BJ (cell line): ENCODE data around the gene PPP1R1B. TPM values are rescaled to one million over a fixed set of nuclear protein-coding genes. Genes with fewer than 3 reads are reported as not detected.

Source experiments
- CTCF ChIA-PET: fragments of 350-600 bp; formaldehyde crosslinking; extraction: SDS; loops from one replicate; lab custom pipeline; 2021; ENCODE audit warnings: antibody characterized with exemption, inconsistent platforms; lab: Yijun Ruan, JAX
- POLR2A ChIA-PET: fragments of 300-600 bp; sonication (Branson Sonifier 250); formaldehyde crosslinking; extraction: SDS; loops from one replicate; lab custom pipeline; 2021; ENCODE audit warnings: antibody characterized with exemption; lab: Charles Lee
- DNase-seq: peaks from one replicate; pipeline ENCODE4 v3.0.0-alpha.2; 2011; ENCODE audit warnings: low read depth
- H3K27me3 ChIP-seq: 2 replicates; pipeline ENCODE4 v1.6.0; 2011; ENCODE audit warnings: low read length; ENCODE audit not compliant: control insufficient read depth, insufficient read depth
- H3K36me3 ChIP-seq: 2 replicates; pipeline ENCODE4 v1.5.1; 2011; ENCODE audit warnings: low read length; ENCODE audit not compliant: control insufficient read depth, insufficient read depth
- H3K4me3 ChIP-seq: 2 replicates; pipeline ENCODE4 v1.5.1; 2011; ENCODE audit warnings: low read depth, mild to moderate bottlenecking, control low read depth, low read length
- CTCF ChIP-seq: IDR thresholded peaks from 2 replicates; pipeline ENCODE4 v1.5.1; 2011; ENCODE audit warnings: low read depth, mild to moderate bottlenecking, control low read depth, inconsistent platforms, low read length, moderate library complexity; ENCODE audit not compliant: insufficient read depth
- polyA plus RNA-seq: library from polyadenylated mRNA; depleted of rRNA; stranded (reverse); fragments of >200 nt; gene quantifications from 2 replicates; pipeline ENCODE4 v1.2.3, GENCODE V29; 2011

Gene PPP1R1B
- polyA plus RNA-seq, 1 experiment = not detected

DNA sequence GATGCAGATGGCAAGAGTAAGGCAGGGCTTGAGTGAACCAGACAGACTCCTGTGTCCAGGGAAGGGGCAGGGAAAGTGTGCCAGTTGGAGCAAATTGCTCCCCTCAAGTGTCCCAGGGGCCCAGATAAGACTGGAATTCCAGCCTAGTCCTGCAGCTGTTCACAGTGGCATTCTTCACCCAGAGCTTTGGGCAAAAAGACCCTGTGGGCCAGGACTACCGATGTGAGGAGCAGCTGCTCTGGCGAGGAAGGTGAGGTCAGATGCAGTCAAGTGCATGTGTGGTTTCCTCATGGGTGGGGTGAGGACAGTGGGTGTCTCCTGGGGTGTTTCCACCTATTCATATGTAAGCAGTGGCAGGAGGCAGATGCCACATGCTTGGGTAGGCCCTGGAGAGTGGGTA lies 33.4 kb upstream of the PPP1R1B start:
- H3K27me3 ChIP-seq = peaks cover 33% of the 10 kb centered on the region
- CTCF ChIA-PET = interaction anchor here (0.7 kb wide), 1 partner anchor 32 kb away, joined by 4 read pairs; no protein-coding TSS in a partner anchor

GRCh38 chr17:39595294-39595693 lies 31.5 kb upstream of the PPP1R1B start:
- Histone ChIP-seq H3K4me3 (no peak overlapping the region), H3K27me3 (peaks cover 48% of the 10 kb centered on the region), H3K36me3 (no peaks in the 10 kb centered on the region)
- no peak for TF ChIP-seq CTCF
- ChIA-PET CTCF (no interaction called here), POLR2A (interaction anchor here (0.6 kb wide), 1 partner anchor 142 kb away, joined by 16 read pairs; no protein-coding TSS in a partner anchor)
- DNase-seq = no peak

More for the DNA sequence above, 33.4 kb upstream of the PPP1R1B start:
- POLR2A ChIA-PET = no interaction called here
- no peak for TF ChIP-seq CTCF
- no peak for DNase-seq
- H3K4me3 ChIP-seq = no peak overlapping the region
- no peaks in the 10 kb centered on the region for H3K36me3 ChIP-seq

DNA sequence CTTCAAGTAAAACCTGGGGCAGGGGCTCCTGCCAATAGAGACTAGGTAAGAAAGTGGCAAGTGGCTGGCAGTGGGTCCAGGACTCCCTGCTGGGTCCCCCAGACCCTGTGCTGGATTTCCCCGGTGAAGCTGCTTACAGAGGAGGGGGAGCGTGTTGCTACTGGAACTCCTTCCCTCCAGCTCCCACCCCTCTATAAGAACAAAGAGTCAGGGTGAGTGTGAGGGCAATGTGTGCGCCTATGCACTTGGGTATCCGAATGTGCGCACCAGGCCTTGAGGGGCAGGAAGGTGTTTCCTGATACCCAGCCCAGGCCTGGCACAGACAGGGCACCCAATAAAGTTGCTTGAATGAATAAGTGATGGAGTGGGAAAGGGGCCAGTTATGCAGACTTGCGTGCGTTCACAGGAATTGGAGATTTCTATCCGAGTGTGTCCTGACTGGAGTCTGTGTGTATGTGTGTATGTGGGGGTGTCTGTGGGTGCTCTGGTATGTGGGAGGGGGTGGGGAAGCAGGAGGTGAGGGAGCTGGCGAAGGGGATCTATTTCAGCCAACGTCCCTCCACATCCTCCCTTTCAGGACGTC lies 30.7 kb upstream of the PPP1R1B start:
- CTCF ChIA-PET = no interaction called here
- no peaks in the 10 kb centered on the region for H3K36me3 ChIP-seq
- no peak overlapping the region for H3K4me3 ChIP-seq
- H3K27me3 ChIP-seq = peaks cover 56% of the 10 kb centered on the region
- DNase-seq = no peak
- POLR2A ChIA-PET = interaction anchor here (0.6 kb wide), 1 partner anchor 143 kb away, joined by 16 read pairs; no protein-coding TSS in a partner anchor
- no peak for TF ChIP-seq CTCF

GRCh38 chr17:39596543-39597267 lies 30.0 kb upstream of the PPP1R1B start:
- ChIA-PET POLR2A (no interaction called here), CTCF (interaction anchor here (1.1 to 5.8 kb wide), 2 partner anchors 21 to 26 kb away, joined by 3 to 35 read pairs; no protein-coding TSS in a partner anchor)
- H3K4me3 ChIP-seq = no peak overlapping the region

More at GRCh38 chr17:39596543-39597267, 30.0 kb upstream of the PPP1R1B start:
- no peak for DNase-seq
- peaks cover 60% of the 10 kb centered on the region for H3K27me3 ChIP-seq
- no peak for TF ChIP-seq CTCF
- no peaks in the 10 kb centered on the region for H3K36me3 ChIP-seq
